Osteoblast (primary cell): ENCODE results near the gene SLC1A3. TPM values are rescaled to one million over a fixed set of nuclear protein-coding genes. Genes with fewer than 3 reads are reported as not detected.
"Not testable (repeated sequence)": the region's sequence is repeated elsewhere in the genome, so short reads cannot be mapped to it uniquely, and the experiment has no call there.

ENCODE experiments used
- DNase-seq: peaks from one replicate; pipeline ENCODE4 v3.0.0; 2011; ENCODE audit warnings: low spot score, mixed read lengths; ENCODE audit not compliant: insufficient read length; ENCODE audit errors: missing footprints
- H2AFZ ChIP-seq: 2 replicates; pipeline ENCODE4 v1.6.0; 2011; ENCODE audit warnings: mild to moderate bottlenecking, low read length
- H3K27ac ChIP-seq: 2 replicates; pipeline ENCODE4 v1.5.1; 2011; ENCODE audit warnings: mild to moderate bottlenecking, low read depth, low read length, moderate library complexity
- H3K27me3 ChIP-seq: 2 replicates; pipeline ENCODE4 v1.6.0; 2012; ENCODE audit warnings: mild to moderate bottlenecking, control low read depth, inconsistent platforms, low read length, moderate library complexity; ENCODE audit not compliant: insufficient read depth
- H3K36me3 ChIP-seq: 2 replicates; pipeline ENCODE4 v1.5.1; 2011; ENCODE audit warnings: mild to moderate bottlenecking, low read length, control low read depth, moderate library complexity; ENCODE audit not compliant: insufficient read depth
- H3K4me1 ChIP-seq: 2 replicates; pipeline ENCODE4 v1.5.1; 2011; ENCODE audit warnings: mild to moderate bottlenecking, low read length, control low read depth, moderate library complexity; ENCODE audit not compliant: insufficient read depth
- H3K4me2 ChIP-seq: 2 replicates; pipeline ENCODE4 v1.6.0; 2011; ENCODE audit warnings: mild to moderate bottlenecking, low read length; ENCODE audit not compliant: insufficient read depth
- H3K4me3 ChIP-seq: fragments of 200-600 bp; sonication (generic); 3 replicates; pipeline ENCODE4 v1.5.1; 2012; ENCODE audit warnings: mild to moderate bottlenecking, low read length, inconsistent platforms; ENCODE audit not compliant: insufficient read depth
- H3K79me2 ChIP-seq: 2 replicates; pipeline ENCODE4 v1.6.0; 2012; ENCODE audit warnings: mild to moderate bottlenecking, low read length, control low read depth, inconsistent platforms; ENCODE audit not compliant: insufficient read depth
- H3K9me3 ChIP-seq: 2 replicates; pipeline ENCODE4 v1.5.1; 2011; ENCODE audit warnings: low read depth, low read length, control low read depth
- H4K20me1 ChIP-seq: 2 replicates; pipeline ENCODE4 v1.6.0; 2012; ENCODE audit warnings: mild to moderate bottlenecking, low read length, control low read depth; ENCODE audit not compliant: insufficient read depth
- total RNA-seq: library from RNA; depleted of rRNA; stranded (reverse); fragments of >200 nt; gene quantifications from 2 replicates; pipeline ENCODE4 v1.2.3, GENCODE V29; 2012
- TF ChIP-seq, protein P1 (sequence below): IDR thresholded peaks from 2 replicates; pipeline ENCODE4 v1.5.1; 2011; ENCODE audit warnings: mild to moderate bottlenecking, low read depth, low read length, moderate library complexity; ENCODE audit errors: extremely low read depth

The SLC1A3 gene
- total RNA-seq, 1 donor: 45.2 TPM

DNA sequence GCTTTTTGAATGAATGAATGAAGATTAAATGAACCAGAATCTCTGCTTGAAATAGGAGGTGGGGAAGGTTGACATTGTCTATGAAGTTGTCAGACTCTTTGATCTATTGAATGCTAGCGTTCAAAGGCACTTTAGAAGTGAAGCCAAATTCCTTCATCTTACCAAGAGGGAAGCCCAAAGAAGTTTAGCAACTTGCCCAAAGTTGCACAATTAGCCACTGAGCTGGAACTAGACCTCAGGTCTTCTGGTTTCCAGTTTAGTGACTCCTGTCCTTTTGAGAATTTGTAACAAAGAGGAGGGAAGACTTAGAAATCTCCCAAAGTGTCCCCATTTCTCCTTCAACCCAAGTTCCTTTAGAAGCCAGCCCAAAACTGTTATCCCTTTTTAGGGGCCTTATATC is 20.7 kb upstream of the SLC1A3 start:
- Histone ChIP-seq H3K27ac (no peak overlapping the region), H3K36me3 (no peaks in the 10 kb centered on the region), H3K79me2 (no peaks in the 10 kb centered on the region), H4K20me1 (no peaks in the 10 kb centered on the region), H2AFZ (no peak overlapping the region), H3K9me3 (no peaks in the 10 kb centered on the region), H3K4me1 (no peaks in the 10 kb centered on the region), H3K4me2 (no peak overlapping the region), H3K27me3 (peaks cover 7% of the 10 kb centered on the region), H3K4me3 (no peak overlapping the region)
- TF ChIP-seq, protein P1, sequence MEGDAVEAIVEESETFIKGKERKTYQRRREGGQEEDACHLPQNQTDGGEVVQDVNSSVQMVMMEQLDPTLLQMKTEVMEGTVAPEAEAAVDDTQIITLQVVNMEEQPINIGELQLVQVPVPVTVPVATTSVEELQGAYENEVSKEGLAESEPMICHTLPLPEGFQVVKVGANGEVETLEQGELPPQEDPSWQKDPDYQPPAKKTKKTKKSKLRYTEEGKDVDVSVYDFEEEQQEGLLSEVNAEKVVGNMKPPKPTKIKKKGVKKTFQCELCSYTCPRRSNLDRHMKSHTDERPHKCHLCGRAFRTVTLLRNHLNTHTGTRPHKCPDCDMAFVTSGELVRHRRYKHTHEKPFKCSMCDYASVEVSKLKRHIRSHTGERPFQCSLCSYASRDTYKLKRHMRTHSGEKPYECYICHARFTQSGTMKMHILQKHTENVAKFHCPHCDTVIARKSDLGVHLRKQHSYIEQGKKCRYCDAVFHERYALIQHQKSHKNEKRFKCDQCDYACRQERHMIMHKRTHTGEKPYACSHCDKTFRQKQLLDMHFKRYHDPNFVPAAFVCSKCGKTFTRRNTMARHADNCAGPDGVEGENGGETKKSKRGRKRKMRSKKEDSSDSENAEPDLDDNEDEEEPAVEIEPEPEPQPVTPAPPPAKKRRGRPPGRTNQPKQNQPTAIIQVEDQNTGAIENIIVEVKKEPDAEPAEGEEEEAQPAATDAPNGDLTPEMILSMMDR: no peak
- no peak for DNase-seq

DNA sequence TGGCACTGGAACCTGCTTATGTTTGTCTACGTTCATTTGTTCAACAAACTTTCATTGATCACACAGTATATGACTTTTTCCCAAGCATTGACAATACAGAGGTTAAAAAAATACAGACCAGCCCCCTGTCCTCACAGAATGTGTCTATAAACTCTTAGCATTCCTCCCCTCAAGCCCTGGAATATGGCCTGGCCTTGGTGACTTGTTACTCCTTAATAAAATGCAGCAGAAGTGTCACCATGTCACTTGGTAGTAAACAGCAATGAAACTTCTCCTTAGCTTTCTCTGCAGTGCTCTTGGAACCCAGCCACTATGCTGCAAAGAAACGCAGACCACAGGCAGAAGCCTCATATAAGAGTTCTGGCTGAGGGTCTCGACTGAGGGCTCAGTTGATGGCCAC is 19.1 kb upstream of the SLC1A3 start:
- H3K27ac ChIP-seq: no peak overlapping the region
- H3K79me2 ChIP-seq: no peaks in the 10 kb centered on the region
- H2AFZ ChIP-seq: no peak overlapping the region
- no peaks in the 10 kb centered on the region for H3K4me1 ChIP-seq
- H3K27me3 ChIP-seq: peaks cover 7% of the 10 kb centered on the region
- no peaks in the 10 kb centered on the region for H4K20me1 ChIP-seq
- TF ChIP-seq, protein P1: no peak
- DNase-seq: no peak
- no peak overlapping the region for H3K4me2 ChIP-seq
- H3K4me3 ChIP-seq: no peak overlapping the region
- H3K36me3 ChIP-seq: no peaks in the 10 kb centered on the region
- H3K9me3 ChIP-seq: no peaks in the 10 kb centered on the region

DNA sequence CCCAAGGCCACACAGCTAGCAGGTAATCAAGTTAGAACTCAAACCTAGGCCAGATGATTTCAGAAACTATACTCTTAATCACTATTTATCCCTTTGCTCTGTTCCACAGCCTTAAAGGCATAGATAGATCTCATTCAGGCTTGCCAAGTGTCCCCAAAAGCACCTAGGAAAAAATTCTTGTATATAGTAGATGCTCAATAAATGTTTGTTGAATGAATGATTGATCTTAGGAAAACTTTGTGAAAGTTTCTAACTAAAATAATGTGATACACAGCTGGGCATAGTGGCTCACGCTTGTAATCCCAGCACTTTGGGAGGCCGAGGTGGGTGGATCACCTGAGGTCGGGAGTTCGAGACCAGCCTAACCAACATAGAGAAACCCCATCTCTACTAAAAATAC is 16.7 kb upstream of the SLC1A3 start:
- not testable (repeated sequence) for H3K79me2 ChIP-seq, H3K27ac ChIP-seq, H3K36me3 ChIP-seq, H3K9me3 ChIP-seq, H3K4me1 ChIP-seq, H4K20me1 ChIP-seq, DNase-seq, H3K4me2 ChIP-seq, H2AFZ ChIP-seq, H3K4me3 ChIP-seq, H3K27me3 ChIP-seq

DNA sequence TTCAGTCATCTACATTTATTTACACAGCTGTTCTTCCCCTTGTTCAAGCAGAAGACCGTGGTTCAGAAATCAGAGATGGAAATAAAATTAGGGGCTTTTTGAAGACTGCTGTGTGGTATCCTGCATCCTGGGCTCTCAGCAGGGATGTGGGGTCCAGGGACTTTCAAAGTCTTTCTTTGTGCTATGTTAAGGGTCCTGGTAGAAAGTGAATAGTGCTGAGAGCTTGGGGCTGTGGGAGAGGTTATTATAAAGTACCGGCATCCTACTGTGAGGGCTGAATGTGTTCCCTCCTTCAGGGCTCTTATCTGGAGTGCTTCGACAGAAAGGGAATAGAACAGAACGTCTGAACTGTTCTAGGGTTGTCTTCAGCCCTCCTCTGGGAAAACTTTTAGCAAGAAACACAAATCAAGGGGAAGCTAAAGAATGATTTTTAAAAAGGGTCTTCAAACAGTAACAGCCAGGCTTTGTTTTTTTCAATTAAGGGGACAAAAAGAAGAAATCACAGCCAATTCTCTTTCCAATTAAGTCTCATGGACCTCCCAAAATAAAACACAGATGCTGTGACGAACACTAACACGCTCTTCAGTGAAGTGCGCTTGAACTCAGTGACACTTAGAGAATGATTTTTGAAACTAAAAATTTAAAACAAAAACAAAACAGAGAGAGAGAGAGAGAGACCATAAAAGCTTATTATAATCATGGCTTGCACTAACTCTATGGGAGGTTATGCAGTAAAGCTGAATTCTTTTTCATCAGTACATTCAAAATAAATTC is 15.7 kb upstream of the SLC1A3 start:
- Histone ChIP-seq H3K27ac (no peak overlapping the region), H3K4me2 (no peak overlapping the region), H2AFZ (no peak overlapping the region), H3K9me3 (no peaks in the 10 kb centered on the region), H3K27me3 (peaks cover 7% of the 10 kb centered on the region), H3K4me3 (no peak overlapping the region), H3K4me1 (no peaks in the 10 kb centered on the region), H3K36me3 (no peaks in the 10 kb centered on the region), H4K20me1 (no peaks in the 10 kb centered on the region), H3K79me2 (no peaks in the 10 kb centered on the region)
- TF ChIP-seq, protein P1: no peak
- no peak for DNase-seq
